ENCODE measurements around the gene TBC1D2. TPM values are rescaled to one million over a fixed set of nuclear protein-coding genes. Genes with fewer than 3 reads are reported as not detected.

The TBC1D2 gene, protein sequence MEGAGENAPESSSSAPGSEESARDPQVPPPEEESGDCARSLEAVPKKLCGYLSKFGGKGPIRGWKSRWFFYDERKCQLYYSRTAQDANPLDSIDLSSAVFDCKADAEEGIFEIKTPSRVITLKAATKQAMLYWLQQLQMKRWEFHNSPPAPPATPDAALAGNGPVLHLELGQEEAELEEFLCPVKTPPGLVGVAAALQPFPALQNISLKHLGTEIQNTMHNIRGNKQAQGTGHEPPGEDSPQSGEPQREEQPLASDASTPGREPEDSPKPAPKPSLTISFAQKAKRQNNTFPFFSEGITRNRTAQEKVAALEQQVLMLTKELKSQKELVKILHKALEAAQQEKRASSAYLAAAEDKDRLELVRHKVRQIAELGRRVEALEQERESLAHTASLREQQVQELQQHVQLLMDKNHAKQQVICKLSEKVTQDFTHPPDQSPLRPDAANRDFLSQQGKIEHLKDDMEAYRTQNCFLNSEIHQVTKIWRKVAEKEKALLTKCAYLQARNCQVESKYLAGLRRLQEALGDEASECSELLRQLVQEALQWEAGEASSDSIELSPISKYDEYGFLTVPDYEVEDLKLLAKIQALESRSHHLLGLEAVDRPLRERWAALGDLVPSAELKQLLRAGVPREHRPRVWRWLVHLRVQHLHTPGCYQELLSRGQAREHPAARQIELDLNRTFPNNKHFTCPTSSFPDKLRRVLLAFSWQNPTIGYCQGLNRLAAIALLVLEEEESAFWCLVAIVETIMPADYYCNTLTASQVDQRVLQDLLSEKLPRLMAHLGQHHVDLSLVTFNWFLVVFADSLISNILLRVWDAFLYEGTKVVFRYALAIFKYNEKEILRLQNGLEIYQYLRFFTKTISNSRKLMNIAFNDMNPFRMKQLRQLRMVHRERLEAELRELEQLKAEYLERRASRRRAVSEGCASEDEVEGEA
- total RNA-seq (1 to 10 TPM; 6.3 to 6.9 TPM), polyA plus RNA-seq (1 to 10 TPM; 2.0 to 5.9 (median 2.8) TPM), total RNA-seq (3.8 to 10.4 (median 6.9) reads per million in 6 experiments)

DNA sequence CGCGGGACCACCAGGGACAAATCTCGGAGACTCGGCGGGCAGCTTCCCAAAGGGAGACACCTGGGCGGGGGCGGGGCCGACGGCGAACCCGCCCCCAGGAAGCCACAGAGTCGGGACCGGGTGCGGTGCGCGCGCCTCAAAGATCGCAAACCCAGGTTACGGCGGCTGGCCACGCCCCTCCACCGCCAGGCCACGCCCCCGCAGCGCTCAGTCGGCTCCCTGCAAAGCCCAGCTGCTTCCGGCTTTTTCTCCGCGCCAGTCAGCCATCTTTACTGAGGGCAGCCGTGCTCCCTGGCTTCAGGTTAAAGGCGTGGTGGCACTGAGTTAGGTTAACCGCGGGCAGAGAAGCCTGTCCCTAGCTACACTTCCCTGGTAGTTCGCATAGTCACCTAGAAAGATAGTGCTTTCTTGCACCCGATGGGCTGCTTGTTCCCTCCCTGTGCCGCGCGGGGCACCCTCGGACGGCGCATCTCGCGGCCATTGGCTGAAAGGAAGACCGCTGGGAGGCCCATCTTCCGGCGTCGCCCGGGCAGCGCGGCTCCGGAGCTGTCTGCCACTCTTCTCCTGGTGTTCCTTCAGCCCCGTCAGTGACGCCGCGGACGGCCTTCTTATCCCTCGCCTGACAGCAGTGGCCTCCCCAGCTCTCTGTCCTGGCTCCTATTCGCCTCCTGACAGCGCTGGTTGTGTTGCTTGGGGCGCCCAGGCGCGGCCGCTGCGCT is at the start of gene TBC1D2:
Gene TBC1D2, minus strand, starts transcription at position 72 of the 719 bp plus-strand sequence. CDS start 108 bp downstream, outside the sequence.
- DNase-seq (peak; percentile 95 to 99 (median 98)), ATAC-seq (peak; percentile 85 to 87)
- Mint-ChIP-seq H3K4me3 (peak within 1 kb of the TSS; percentile 93 to 98 (median 96)), H3K4me1 (peaks cover 19 to 40% (median 35%) of the 10 kb centered on the region in 4 donors), H3K27ac (peak within 1 kb of the TSS; percentile 94 to 98 (median 96)), H3K36me3 (peaks cover 0 to 3% (median 0%) of the 10 kb centered on the region in 3 donors), H3K9me3 (no peaks in the 10 kb centered on the region), H3K27me3 (no peaks in the 10 kb centered on the region)
- POLR2A ChIA-PET: interaction anchor here (0.6 to 3.6 kb wide), 36 partner anchors 8 to 733 kb away, joined by 3 to 71 read pairs (median 6); partner anchors contain the start of genes ANP32B, CORO2A, NANS and NCBP1

DNA sequence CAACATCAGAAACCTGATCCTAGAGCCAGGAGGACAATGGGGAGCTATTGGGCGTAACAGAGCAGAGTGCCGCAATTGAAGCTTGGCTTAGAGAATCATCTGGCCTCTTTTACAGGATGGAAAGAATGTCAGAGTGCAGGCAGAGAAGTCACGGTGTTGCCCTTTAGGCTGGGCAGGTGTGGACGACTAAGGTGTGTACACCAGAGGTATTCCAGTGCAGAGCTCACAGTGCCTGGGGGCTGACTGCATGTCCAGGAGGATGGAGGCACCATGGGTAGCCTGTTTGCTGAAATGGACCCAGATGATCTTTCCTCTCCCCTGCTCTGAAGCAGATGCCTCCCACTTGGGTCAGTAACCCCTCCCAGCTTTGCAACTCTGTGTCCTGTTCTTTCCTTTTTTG is 48.9 kb upstream of the TBC1D2 start:
- H3K9me3 Mint-ChIP-seq: no peaks in the 10 kb centered on the region
- no peaks in the 10 kb centered on the region for H3K4me1 Mint-ChIP-seq
- H3K27me3 Mint-ChIP-seq: peaks cover 0 to 4% (median 0%) of the 10 kb centered on the region in 5 donors
- no peaks in the 10 kb centered on the region for H3K36me3 Mint-ChIP-seq
- POLR2A ChIA-PET: no interaction called here
- H3K4me3 Mint-ChIP-seq: no peak overlapping the region
- DNase-seq (no peak), ATAC-seq (no peak)
- H3K27ac Mint-ChIP-seq: peak overlapping the region in 1 of 10 donors; percentile 65

DNA sequence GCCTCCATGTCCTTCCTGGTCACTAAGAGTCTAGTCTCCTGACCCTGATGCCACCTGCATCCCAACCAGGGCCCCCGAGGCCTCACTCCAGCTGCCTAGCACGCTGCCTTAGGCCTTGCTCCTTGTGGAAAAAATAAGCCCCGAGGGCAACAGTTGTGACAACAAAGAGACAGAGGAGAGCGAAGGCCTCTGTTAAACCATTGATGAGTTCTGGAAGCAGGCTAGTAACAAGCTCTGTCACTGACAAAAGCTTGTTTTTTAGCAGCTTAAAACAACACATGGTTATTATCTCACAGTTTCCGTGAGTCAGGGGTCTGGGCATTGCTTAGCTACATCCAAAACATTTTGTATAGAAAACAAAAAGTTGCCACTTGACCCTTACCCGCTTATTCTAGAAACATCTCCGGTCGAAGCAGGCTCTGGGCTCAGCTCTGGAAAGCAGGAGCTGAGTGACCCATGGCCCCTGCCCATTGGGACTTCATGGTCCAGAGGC is 48.2 kb upstream of the TBC1D2 start:
- H3K4me3 Mint-ChIP-seq: no peak overlapping the region
- ATAC-seq: no peak
- H3K4me1 Mint-ChIP-seq: no peaks in the 10 kb centered on the region
- H3K9me3 Mint-ChIP-seq: no peaks in the 10 kb centered on the region
- peak overlapping the region in 1 of 10 donors; percentile 32 for H3K27ac Mint-ChIP-seq
- no peak for DNase-seq
- no peaks in the 10 kb centered on the region for H3K36me3 Mint-ChIP-seq
- POLR2A ChIA-PET: no interaction called here
- peaks cover 0 to 6% (median 0%) of the 10 kb centered on the region in 5 donors for H3K27me3 Mint-ChIP-seq

DNA sequence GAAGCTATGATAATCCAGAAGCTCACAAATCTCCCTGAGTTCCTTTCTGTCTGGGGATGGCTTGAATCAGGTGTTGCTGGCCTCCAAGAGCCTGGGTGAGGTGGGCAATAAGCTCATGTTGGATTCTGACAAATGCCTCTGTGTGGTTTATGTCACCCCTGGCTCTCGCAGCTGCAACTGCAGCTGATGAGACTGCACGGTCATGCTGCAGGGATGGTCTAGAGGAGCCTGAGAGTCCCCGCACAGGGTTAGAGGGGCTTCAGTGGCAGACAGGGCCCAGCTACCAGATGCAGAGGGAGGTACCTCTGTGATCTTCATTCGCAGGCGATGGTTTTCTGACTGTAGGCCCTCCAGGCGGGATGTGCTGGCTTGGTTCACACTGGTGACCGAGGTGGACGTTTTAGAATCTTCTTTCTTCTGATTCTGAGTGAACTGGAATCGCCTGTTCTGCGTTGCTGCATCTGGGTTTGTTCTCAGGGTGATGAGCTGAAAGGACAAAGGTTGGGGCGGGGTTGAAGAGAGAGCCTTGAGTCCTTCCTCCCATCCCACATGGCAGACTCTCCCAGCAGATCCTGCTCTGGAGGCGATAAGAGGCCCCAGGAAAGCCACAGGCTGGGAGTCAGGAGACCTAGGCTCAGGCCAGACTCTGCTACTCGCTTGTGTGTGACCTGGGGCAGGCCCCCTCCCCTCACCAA is 47.6 kb upstream of the TBC1D2 start:
- no peaks in the 10 kb centered on the region for H3K9me3 Mint-ChIP-seq
- ATAC-seq (no peak), DNase-seq (no peak)
- no peaks in the 10 kb centered on the region for H3K36me3 Mint-ChIP-seq
- peaks cover 0 to 8% (median 0%) of the 10 kb centered on the region in 5 donors for H3K27me3 Mint-ChIP-seq
- no peak overlapping the region for H3K4me3 Mint-ChIP-seq
- POLR2A ChIA-PET: no interaction called here
- H3K4me1 Mint-ChIP-seq: no peaks in the 10 kb centered on the region
- H3K27ac Mint-ChIP-seq: peak overlapping the region in 1 of 10 donors; percentile 32

DNA sequence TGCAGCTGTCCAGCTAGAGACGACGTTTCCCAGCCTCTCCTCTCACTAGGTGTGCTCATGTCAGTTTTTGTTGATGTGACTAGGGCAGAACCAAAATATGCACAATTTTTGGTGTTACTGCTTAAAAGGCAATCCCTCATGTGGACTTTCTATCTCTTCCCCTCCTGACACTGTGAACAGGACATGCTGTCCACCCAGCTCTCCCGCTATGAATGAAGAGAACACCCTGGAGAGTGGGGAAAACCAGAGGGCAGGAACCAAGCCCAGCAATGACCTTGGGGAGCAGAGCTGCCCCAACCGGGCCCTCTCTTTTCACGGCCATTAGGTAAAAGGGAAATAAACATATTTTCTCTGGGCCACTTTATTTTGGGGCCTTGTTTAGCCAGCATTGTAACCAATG is 46.7 kb upstream of the TBC1D2 start:
- no peaks in the 10 kb centered on the region for H3K4me1 Mint-ChIP-seq
- H3K27me3 Mint-ChIP-seq: peaks cover 0 to 8% (median 0%) of the 10 kb centered on the region in 5 donors
- H3K27ac Mint-ChIP-seq: no peak overlapping the region
- DNase-seq: no peak
- no peak overlapping the region for H3K4me3 Mint-ChIP-seq
- H3K36me3 Mint-ChIP-seq: no peaks in the 10 kb centered on the region
- POLR2A ChIA-PET: no interaction called here
- no peaks in the 10 kb centered on the region for H3K9me3 Mint-ChIP-seq
- ATAC-seq: no peak

DNA sequence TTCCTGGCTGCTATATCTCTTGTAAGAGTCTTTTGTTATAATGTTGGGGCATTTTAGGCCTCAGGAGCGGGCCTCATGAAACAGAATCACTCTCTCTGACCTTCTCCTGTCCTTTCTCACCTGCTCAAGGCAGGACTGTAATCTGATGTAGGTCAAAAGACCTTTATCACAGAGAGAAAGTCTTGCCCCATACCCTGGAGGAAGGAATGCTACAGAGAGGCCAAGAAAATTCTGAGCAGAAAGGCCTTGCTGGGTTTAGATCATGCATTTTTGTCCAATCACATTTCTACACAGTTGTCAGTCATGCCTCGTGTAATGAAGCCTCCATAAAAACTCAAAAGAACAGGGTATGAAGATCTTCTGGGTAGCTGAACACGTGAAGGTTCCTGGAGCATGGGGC is 45.2 kb upstream of the TBC1D2 start:
- Mint-ChIP-seq H3K9me3 (no peaks in the 10 kb centered on the region), H3K27me3 (peaks cover 0 to 8% (median 5%) of the 10 kb centered on the region in 5 donors), H3K36me3 (no peaks in the 10 kb centered on the region), H3K4me1 (no peaks in the 10 kb centered on the region), H3K4me3 (no peak overlapping the region), H3K27ac (no peak overlapping the region)
- DNase-seq (no peak), ATAC-seq (no peak)
- POLR2A ChIA-PET: no interaction called here

DNA sequence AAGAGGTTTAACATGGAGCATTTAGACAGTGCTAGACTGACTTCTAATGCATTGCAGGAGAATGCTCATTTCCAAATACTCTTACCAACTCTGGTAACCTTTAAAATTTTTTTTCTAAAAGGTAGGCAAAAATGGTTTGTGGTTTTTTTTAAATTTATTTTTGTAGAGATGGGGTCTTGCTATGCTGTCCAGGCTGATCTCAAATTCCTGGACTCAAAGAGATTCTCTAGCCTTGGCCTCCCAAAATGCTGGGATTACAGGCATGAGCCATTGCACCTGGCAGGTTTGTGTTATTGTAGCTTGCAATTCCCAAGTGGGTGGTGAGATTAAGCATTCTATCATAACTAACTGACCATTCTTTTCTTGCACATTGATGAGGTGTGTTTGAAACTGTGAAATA is 43.0 kb upstream of the TBC1D2 start:
- no peaks in the 10 kb centered on the region for H3K36me3 Mint-ChIP-seq
- H3K27ac Mint-ChIP-seq: no peak overlapping the region
- peaks cover 0 to 8% (median 4%) of the 10 kb centered on the region in 5 donors for H3K27me3 Mint-ChIP-seq
- POLR2A ChIA-PET: no interaction called here
- no peak for ATAC-seq
- H3K4me1 Mint-ChIP-seq: no peaks in the 10 kb centered on the region
- H3K9me3 Mint-ChIP-seq: no peaks in the 10 kb centered on the region
- H3K4me3 Mint-ChIP-seq: no peak overlapping the region
- DNase-seq: no peak

DNA sequence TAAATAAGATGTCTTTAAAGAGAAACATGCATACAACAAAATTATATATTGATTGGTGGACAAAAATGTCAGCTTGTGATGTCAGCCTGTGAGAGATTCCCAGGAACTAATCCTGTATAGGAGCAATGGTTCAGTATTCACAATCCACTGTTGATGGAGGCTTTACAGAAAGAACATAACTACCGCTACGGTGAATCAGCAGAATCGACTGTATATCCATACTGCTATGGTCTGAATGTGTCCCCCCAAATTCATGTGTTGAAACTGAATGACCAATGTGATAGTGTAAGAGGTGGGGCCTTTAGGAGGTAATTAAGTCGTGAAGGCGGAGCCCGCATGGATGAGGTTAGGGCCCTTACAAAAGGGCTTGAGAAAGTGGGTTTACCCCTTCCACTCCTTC is 40.4 kb upstream of the TBC1D2 start:
- ATAC-seq (no peak), DNase-seq (no peak)
- H3K9me3 Mint-ChIP-seq: no peaks in the 10 kb centered on the region
- no peaks in the 10 kb centered on the region for H3K4me1 Mint-ChIP-seq
- H3K36me3 Mint-ChIP-seq: no peaks in the 10 kb centered on the region
- H3K27ac Mint-ChIP-seq: no peak overlapping the region
- H3K27me3 Mint-ChIP-seq: peaks cover 0 to 8% (median 4%) of the 10 kb centered on the region in 5 donors
- H3K4me3 Mint-ChIP-seq: no peak overlapping the region
- POLR2A ChIA-PET: no interaction called here

DNA sequence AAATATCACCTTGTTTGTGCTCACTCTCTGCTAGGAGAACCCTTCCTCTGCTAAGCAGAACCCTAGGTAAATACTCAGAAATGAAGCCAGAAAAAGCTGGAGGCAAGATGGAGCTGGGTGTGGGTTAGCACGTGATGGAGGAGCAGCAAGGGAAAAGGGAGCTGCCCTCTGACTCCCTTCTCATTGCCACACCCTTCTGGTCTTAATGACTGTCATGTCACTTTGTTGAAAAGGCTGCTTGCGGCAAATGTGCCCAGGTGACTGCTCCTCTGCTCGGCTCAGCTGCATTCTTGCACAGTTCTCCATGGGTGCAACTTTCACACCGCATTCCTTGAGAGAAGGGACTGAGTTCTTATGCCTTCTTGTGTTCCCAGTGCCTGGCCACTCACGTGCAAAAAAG is 36.4 kb upstream of the TBC1D2 start:
- Mint-ChIP-seq H3K4me1 (no peaks in the 10 kb centered on the region), H3K36me3 (no peaks in the 10 kb centered on the region), H3K9me3 (no peaks in the 10 kb centered on the region), H3K27ac (no peak overlapping the region), H3K4me3 (no peak overlapping the region), H3K27me3 (peaks cover 0 to 8% (median 2%) of the 10 kb centered on the region in 5 donors)
- DNase-seq (no peak), ATAC-seq (no peak)
- POLR2A ChIA-PET: no interaction called here

DNA sequence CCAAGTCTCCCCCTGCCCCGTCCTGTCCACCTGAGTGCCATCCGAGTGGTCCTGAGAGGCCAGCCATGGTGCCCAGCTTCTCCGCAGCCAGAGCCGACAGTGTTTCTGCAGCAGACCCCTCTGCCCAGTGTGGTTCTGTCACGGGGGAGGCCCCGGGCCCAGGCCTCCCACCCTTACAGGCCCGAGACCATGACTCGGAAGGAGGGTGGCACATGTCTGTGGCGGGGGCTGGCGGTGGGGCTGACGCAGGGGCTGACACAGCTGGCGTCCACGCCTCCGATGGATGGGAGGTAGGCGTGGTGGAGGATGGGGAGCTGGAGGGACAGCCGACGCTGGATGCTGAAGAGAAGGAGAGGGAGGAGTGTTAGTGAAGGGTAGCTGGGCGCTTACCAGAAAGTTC is 35.0 kb upstream of the TBC1D2 start:
- Mint-ChIP-seq H3K27ac (no peak overlapping the region), H3K9me3 (no peaks in the 10 kb centered on the region), H3K27me3 (peaks cover 0 to 9% (median under 1%) of the 10 kb centered on the region in 5 donors), H3K36me3 (no peaks in the 10 kb centered on the region), H3K4me3 (no peak overlapping the region), H3K4me1 (no peaks in the 10 kb centered on the region)
- POLR2A ChIA-PET: no interaction called here
- ATAC-seq (no peak), DNase-seq (no peak)

DNA sequence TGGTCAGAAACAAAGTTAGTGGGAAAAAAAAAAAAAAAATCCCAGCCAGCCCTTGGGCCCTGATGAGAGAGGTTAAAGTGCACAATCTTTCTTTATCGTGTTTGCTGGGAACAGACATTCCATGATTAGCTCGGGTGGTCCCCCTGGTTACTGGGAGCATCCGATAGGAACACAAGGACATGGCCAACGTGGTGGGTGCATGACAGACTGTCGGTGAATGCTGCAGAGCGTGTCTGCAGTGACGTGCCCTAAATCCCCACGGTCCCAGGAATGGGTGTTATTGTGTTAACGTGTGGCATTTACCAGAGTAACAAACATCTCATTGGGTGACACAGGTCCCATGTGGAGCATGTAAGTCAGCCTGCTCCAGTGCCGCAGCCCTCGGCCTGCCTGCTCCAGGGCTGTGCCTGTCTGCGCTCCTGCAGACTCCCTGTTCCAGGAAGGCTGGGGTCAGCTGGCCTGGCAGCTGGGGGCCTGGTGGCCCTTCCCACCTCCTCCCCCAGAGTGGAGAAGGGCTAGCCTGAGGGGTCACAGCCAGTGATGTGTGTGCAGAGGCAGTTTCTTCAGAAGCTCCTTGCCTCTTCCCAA is 34.3 kb upstream of the TBC1D2 start:
- POLR2A ChIA-PET: no interaction called here
- no peak overlapping the region for H3K4me3 Mint-ChIP-seq
- DNase-seq (no peak), ATAC-seq (no peak)
- no peaks in the 10 kb centered on the region for H3K9me3 Mint-ChIP-seq
- H3K4me1 Mint-ChIP-seq: no peaks in the 10 kb centered on the region
- peaks cover 0 to 9% (median 1%) of the 10 kb centered on the region in 5 donors for H3K27me3 Mint-ChIP-seq
- H3K27ac Mint-ChIP-seq: no peak overlapping the region
- no peaks in the 10 kb centered on the region for H3K36me3 Mint-ChIP-seq

DNA sequence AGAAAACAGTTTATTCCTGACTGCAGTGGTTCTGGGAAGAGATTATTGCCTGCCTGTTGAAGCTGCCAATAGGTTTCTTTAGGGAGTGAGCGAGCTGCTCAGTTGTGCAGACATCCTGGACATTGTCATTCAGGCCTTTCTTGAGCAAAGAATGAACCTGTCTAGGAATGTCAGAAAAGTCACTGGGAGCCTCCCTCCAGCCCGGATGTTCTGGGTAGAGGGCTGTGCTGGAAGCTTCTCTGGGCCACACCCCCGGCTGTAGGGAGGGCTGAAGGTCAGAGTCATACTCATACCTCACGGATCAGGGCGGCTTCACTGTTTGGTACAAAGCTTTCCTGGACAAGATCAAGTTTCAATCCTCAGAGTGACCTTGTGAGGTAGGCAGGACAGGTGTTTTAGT is 33.4 kb upstream of the TBC1D2 start:
- POLR2A ChIA-PET: no interaction called here
- no peaks in the 10 kb centered on the region for H3K9me3 Mint-ChIP-seq
- H3K4me3 Mint-ChIP-seq: no peak overlapping the region
- ATAC-seq (no peak), DNase-seq (no peak)
- H3K36me3 Mint-ChIP-seq: no peaks in the 10 kb centered on the region
- peaks cover 0 to 9% (median 1%) of the 10 kb centered on the region in 5 donors for H3K27me3 Mint-ChIP-seq
- H3K27ac Mint-ChIP-seq: no peak overlapping the region
- H3K4me1 Mint-ChIP-seq: no peaks in the 10 kb centered on the region
